HepG2 (cell line): ENCODE data around the gene TRIM22. TPM values are rescaled to one million over a fixed set of nuclear protein-coding genes. Genes with fewer than 3 reads are reported as not detected.

ENCODE experiments used
- ELF1 ChIP-seq: sonication (generic); formaldehyde crosslinking; IDR thresholded peaks from 2 replicates; pipeline ENCODE4 v1.4.0; 2020; ENCODE audit warnings: missing genetic modification reagents
- KMT2A ChIP-seq: sonication (generic); formaldehyde crosslinking; IDR thresholded peaks from 2 replicates; pipeline ENCODE4 v1.4.0; 2020; ENCODE audit warnings: missing genetic modification reagents
- MAFK ChIP-seq, 2 experiments: IDR thresholded peaks in 1 of 2; conservative IDR thresholded peaks in 1 of 2; 2 replicates each; pipeline ENCODE4 v1.6.1; 2011; ENCODE audit warnings: improper control_type of control experiment in 2 of 2, low read length in 2 of 2
- MXI1 ChIP-seq: IDR thresholded peaks from 3 replicates; pipeline ENCODE4 v1.6.1; 2012; ENCODE audit warnings: low read depth, low read length, inconsistent platforms, borderline replicate concordance
- NCOA1 ChIP-seq: sonication (generic); formaldehyde crosslinking; IDR thresholded peaks from 2 replicates; pipeline ENCODE4 v1.9.0; 2021; ENCODE audit warnings: missing genetic modification reagents
- POGK ChIP-seq: sonication (generic); formaldehyde crosslinking; conservative IDR thresholded peaks from 2 replicates; pipeline ENCODE4 v1.8.0; 2022; ENCODE audit warnings: mild to moderate bottlenecking, moderate library complexity, missing genetic modification reagents
- RERE ChIP-seq: IDR thresholded peaks from 2 replicates; pipeline ENCODE4 v1.6.1; 2016; ENCODE audit warnings: low read depth, missing genetic modification reagents, missing compliant biosample characterization
- RFX5 ChIP-seq: IDR thresholded peaks from 2 replicates; pipeline ENCODE4 v1.6.1; 2011; ENCODE audit warnings: low read depth, low read length, improper control_type of control experiment
- SIN3B ChIP-seq: fragments of 150-350 bp; IDR thresholded peaks from 2 replicates; pipeline ENCODE4 v1.6.1; 2014; ENCODE audit warnings: low read length
- SP140L ChIP-seq: sonication (generic); formaldehyde crosslinking; IDR thresholded peaks from 2 replicates; pipeline ENCODE4 v1.4.0; 2020; ENCODE audit warnings: missing genetic modification reagents, borderline replicate concordance
- SPEN ChIP-seq: sonication (generic); formaldehyde crosslinking; IDR thresholded peaks from 2 replicates; pipeline ENCODE4 v1.5.1; 2020; ENCODE audit warnings: low read depth, mild to moderate bottlenecking, missing genetic modification reagents
- XBP1 ChIP-seq: sonication (generic); formaldehyde crosslinking; IDR thresholded peaks from 2 replicates; pipeline ENCODE4 v1.5.0; 2020; ENCODE audit warnings: missing genetic modification reagents
- YY1 ChIP-seq: IDR thresholded peaks from 2 replicates; pipeline ENCODE4 v1.6.1; 2011; ENCODE audit warnings: low read length, low read depth, moderate library complexity, mild to moderate bottlenecking; ENCODE audit not compliant: insufficient read depth, insufficient replicate concordance
- ZNF224 ChIP-seq: sonication (generic); formaldehyde crosslinking; IDR thresholded peaks from 2 replicates; pipeline ENCODE4 v1.5.0; 2020; ENCODE audit warnings: mild to moderate bottlenecking, missing genetic modification reagents
- ZNF326 ChIP-seq: sonication (generic); formaldehyde crosslinking; IDR thresholded peaks from 2 replicates; pipeline ENCODE4 v1.4.0; 2020; ENCODE audit warnings: missing genetic modification reagents, borderline replicate concordance
- ZNF33B ChIP-seq: sonication (generic); formaldehyde crosslinking; IDR thresholded peaks from 2 replicates; pipeline ENCODE4 v1.5.1; 2020; ENCODE audit warnings: mild to moderate bottlenecking, missing genetic modification reagents
- ZNF503 ChIP-seq: sonication (generic); formaldehyde crosslinking; IDR thresholded peaks from 2 replicates; pipeline ENCODE4 v1.4.0; 2020; ENCODE audit warnings: missing genetic modification reagents
- ZNF576 ChIP-seq: sonication (generic); formaldehyde crosslinking; IDR thresholded peaks from 2 replicates; pipeline ENCODE4 v1.4.0; 2020; ENCODE audit warnings: mild to moderate bottlenecking, missing genetic modification reagents
- ZNF788 ChIP-seq: sonication (generic); formaldehyde crosslinking; IDR thresholded peaks from 2 replicates; pipeline ENCODE4 v1.5.0; 2020; ENCODE audit warnings: mild to moderate bottlenecking, missing genetic modification reagents, borderline replicate concordance
- ZNF816 ChIP-seq: sonication (generic); formaldehyde crosslinking; IDR thresholded peaks from 2 replicates; pipeline ENCODE4 v1.8.0; 2022; ENCODE audit warnings: missing genetic modification reagents, mild to moderate bottlenecking, borderline replicate concordance
- polyA plus RNA-seq, 8 experiments: library from polyadenylated mRNA; depleted of rRNA in 3 of 8; stranded (reverse) in 7 of 8; unstranded in 1 of 8; fragments of >200 nt; fragmentation: Illumina TruSeq in 4 of 8; extraction: Trizol in 4 of 8; gene quantifications; 2 replicates each; pipeline versions ENCODE4 v1.2.1 to v1.2.3, GENCODE V29; 2011 to 2016; ENCODE audit warnings: low read depth in 4 of 8, missing spikeins in 1 of 8, mixed read lengths in 1 of 8; ENCODE audit not compliant: insufficient read depth in 1 of 8
- total RNA-seq, 5 experiments: library from RNA; depleted of rRNA; stranded (reverse); fragments of >200 nt; fragmentation: Illumina TruSeq; extraction: Trizol; gene quantifications; 2 replicates each; pipeline ENCODE4 v1.2.3, GENCODE V29; 2016; ENCODE audit warnings: low read depth in 1 of 5

The TRIM22 gene
- total and polyA plus RNA-seq, 2 of the 13 experiments (the other 11 are each of a cell fraction or from before 2014, with no cell fraction given), result 2.4 to 3.2 TPM

GRCh38 chr11:5684646-5685362 is 4.8 kb upstream of the TRIM22 start, which contains the start of gene TRIM5 (continued):
- TF ChIP-seq ZNF503 (CRISPR knock-in tag), result no peak
- no peak for TF ChIP-seq RERE (CRISPR knock-in tag)
- no peak for TF ChIP-seq ZNF326 (CRISPR knock-in tag)
- no peak for TF ChIP-seq NCOA1 (CRISPR knock-in tag)
- TF ChIP-seq SP140L (CRISPR knock-in tag), result no peak
- peak; percentile 65; the same call in 1 of the 2 replicates for TF ChIP-seq RFX5
- TF ChIP-seq SPEN, result peak; percentile 67; the same call in 1 of the 2 replicates
- TF ChIP-seq MXI1, result peak; percentile 23; the same call in 1 of the 3 replicates
- 0 out of 2 replicates have a peak, but pooled peaks have one; percentile 46 for TF ChIP-seq ZNF224 (CRISPR knock-in tag)
- 0 out of 2 replicates have a peak, but pooled peaks have one; percentile 29 for TF ChIP-seq POGK (CRISPR knock-in tag)
- TF ChIP-seq ZNF788 (CRISPR knock-in tag), result no peak
- TF ChIP-seq ELF1 (CRISPR knock-in tag), result peak; percentile 23; the same call in 1 of the 2 replicates
- no peak for TF ChIP-seq ZNF576 (CRISPR knock-in tag)
- no peak for TF ChIP-seq MAFK (conservative IDR thresholded peaks at IDR 0.05 in 1 of 2, IDR thresholded peaks at IDR 0.05 in 1 of 2; ENCODE audit: low read length in 2 of 2)
- TF ChIP-seq XBP1, result peak; percentile 98
- TF ChIP-seq ZNF33B (CRISPR knock-in tag), result no peak
- TF ChIP-seq KMT2A (CRISPR knock-in tag), result peak; percentile 40; the same call in 1 of the 2 replicates
- TF ChIP-seq SIN3B, result no peak
- no peak for TF ChIP-seq YY1
- TF ChIP-seq ZNF816, result peak; percentile 60; the same call in 1 of the 2 replicates
